HepG2 (cell line): ENCODE measurements around the gene FBXW5. TPM values are rescaled to one million over a fixed set of nuclear protein-coding genes. Genes with fewer than 3 reads are reported as not detected.

Source experiments
- CERS6 ChIP-seq: sonication (generic); formaldehyde crosslinking; IDR thresholded peaks from 2 replicates; pipeline ENCODE4 v1.5.0; 2020; ENCODE audit warnings: missing genetic modification reagents
- HNRNPL ChIP-seq: fragments of 200-400 bp; formaldehyde crosslinking; IDR thresholded peaks from 2 replicates; pipeline ENCODE4 v1.6.1; 2017; ENCODE audit warnings: mild to moderate bottlenecking, low read depth, low read length
- HOXA5 ChIP-seq: sonication (generic); formaldehyde crosslinking; IDR thresholded peaks from 2 replicates; pipeline ENCODE4 v1.4.0; 2020; ENCODE audit warnings: missing genetic modification reagents
- IKZF4 ChIP-seq: sonication (generic); formaldehyde crosslinking; IDR thresholded peaks from 2 replicates; pipeline ENCODE4 v1.5.1; 2020; ENCODE audit warnings: borderline replicate concordance, mild to moderate bottlenecking, low read depth, missing genetic modification reagents; ENCODE audit errors: not compliant biosample characterization
- MEIS2 ChIP-seq: sonication (generic); formaldehyde crosslinking; IDR thresholded peaks from 2 replicates; pipeline ENCODE4 v1.9.0; 2021; ENCODE audit warnings: mild to moderate bottlenecking, missing genetic modification reagents
- NPAS2 ChIP-seq: sonication (generic); formaldehyde crosslinking; IDR thresholded peaks from 2 replicates; pipeline ENCODE4 v1.8.0; 2022; ENCODE audit warnings: mild to moderate bottlenecking, missing genetic modification reagents, borderline replicate concordance
- PATZ1 ChIP-seq: sonication (generic); formaldehyde crosslinking; IDR thresholded peaks from 2 replicates; pipeline ENCODE4 v1.4.0; 2020; ENCODE audit warnings: missing genetic modification reagents
- PHF21A ChIP-seq: sonication (generic); formaldehyde crosslinking; IDR thresholded peaks from 2 replicates; pipeline ENCODE4 v1.5.0; 2020; ENCODE audit warnings: mild to moderate bottlenecking, missing genetic modification reagents
- PITX1 ChIP-seq: sonication (generic); formaldehyde crosslinking; IDR thresholded peaks from 2 replicates; pipeline ENCODE4 v1.5.1; 2020; ENCODE audit warnings: mild to moderate bottlenecking, missing genetic modification reagents
- PLRG1 ChIP-seq: fragments of 450-650 bp; conservative IDR thresholded peaks from 2 replicates; pipeline ENCODE4 v1.6.1; 2016
- RAD21 ChIP-seq: fragments of 450-650 bp; formaldehyde crosslinking; IDR thresholded peaks from 2 replicates; pipeline ENCODE4 v1.5.0; 2020; ENCODE audit warnings: mild to moderate bottlenecking
- REXO4 ChIP-seq: sonication (generic); formaldehyde crosslinking; IDR thresholded peaks from 2 replicates; pipeline ENCODE4 v1.8.0; 2022; ENCODE audit warnings: missing genetic modification reagents, mild to moderate bottlenecking, borderline replicate concordance
- RXRA ChIP-seq: sonication (generic); formaldehyde crosslinking; IDR thresholded peaks from 2 replicates; pipeline ENCODE4 v1.5.1; 2020; ENCODE audit warnings: missing genetic modification reagents
- SMC3 ChIP-seq: IDR thresholded peaks from 2 replicates; pipeline ENCODE4 v1.6.1; 2011; ENCODE audit warnings: low read length, improper control_type of control experiment
- SP4 ChIP-seq: sonication (generic); formaldehyde crosslinking; IDR thresholded peaks from 2 replicates; pipeline ENCODE4 v1.8.1; 2023; ENCODE audit warnings: mild to moderate bottlenecking, missing genetic modification reagents
- SPEN ChIP-seq: sonication (generic); formaldehyde crosslinking; IDR thresholded peaks from 2 replicates; pipeline ENCODE4 v1.5.1; 2020; ENCODE audit warnings: low read depth, mild to moderate bottlenecking, missing genetic modification reagents
- YY1 ChIP-seq: IDR thresholded peaks from 2 replicates; pipeline ENCODE4 v1.6.1; 2011; ENCODE audit warnings: low read length, low read depth, moderate library complexity, mild to moderate bottlenecking; ENCODE audit not compliant: insufficient read depth, insufficient replicate concordance
- ZBTB3 ChIP-seq: sonication (generic); formaldehyde crosslinking; IDR thresholded peaks from 2 replicates; pipeline ENCODE4 v1.4.0; 2020; ENCODE audit warnings: low read depth, mild to moderate bottlenecking, moderate library complexity, missing genetic modification reagents, borderline replicate concordance
- ZNF121 ChIP-seq: sonication (generic); formaldehyde crosslinking; IDR thresholded peaks from 2 replicates; pipeline ENCODE4 v1.5.0; 2020; ENCODE audit warnings: mild to moderate bottlenecking, missing genetic modification reagents
- ZNF225 ChIP-seq: sonication (generic); formaldehyde crosslinking; IDR thresholded peaks from 2 replicates; pipeline ENCODE4 v1.4.0; 2020; ENCODE audit warnings: mild to moderate bottlenecking, missing genetic modification reagents
- ZNF263 ChIP-seq: sonication (generic); formaldehyde crosslinking; IDR thresholded peaks from 2 replicates; pipeline ENCODE4 v1.4.0; 2020; ENCODE audit warnings: missing genetic modification reagents
- ZNF510 ChIP-seq: sonication (generic); formaldehyde crosslinking; IDR thresholded peaks from 2 replicates; pipeline ENCODE4 v1.4.0; 2020; ENCODE audit warnings: low read depth, mild to moderate bottlenecking, missing genetic modification reagents
- ZNF720 ChIP-seq: sonication (generic); formaldehyde crosslinking; IDR thresholded peaks from 2 replicates; pipeline ENCODE4 v1.4.0; 2020; ENCODE audit warnings: missing genetic modification reagents
- ZSCAN20 ChIP-seq: sonication (generic); formaldehyde crosslinking; IDR thresholded peaks from 2 replicates; pipeline ENCODE4 v1.4.0; 2020; ENCODE audit warnings: missing genetic modification reagents, mild to moderate bottlenecking, borderline replicate concordance
- polyA plus RNA-seq, 8 experiments: library from polyadenylated mRNA; depleted of rRNA in 3 of 8; stranded (reverse) in 7 of 8; unstranded in 1 of 8; fragments of >200 nt; fragmentation: Illumina TruSeq in 4 of 8; extraction: Trizol in 4 of 8; gene quantifications; 2 replicates each; pipeline versions ENCODE4 v1.2.1 to v1.2.3, GENCODE V29; 2011 to 2016; ENCODE audit warnings: low read depth in 4 of 8, missing spikeins in 1 of 8, mixed read lengths in 1 of 8; ENCODE audit not compliant: insufficient read depth in 1 of 8
- total RNA-seq, 5 experiments: library from RNA; depleted of rRNA; stranded (reverse); fragments of >200 nt; fragmentation: Illumina TruSeq; extraction: Trizol; gene quantifications; 2 replicates each; pipeline ENCODE4 v1.2.3, GENCODE V29; 2016; ENCODE audit warnings: low read depth in 1 of 5
- TF ChIP-seq, protein P1 (sequence below): sonication (generic); formaldehyde crosslinking; IDR thresholded peaks from 2 replicates; pipeline ENCODE4 v1.8.1; 2022; ENCODE audit warnings: low read depth, mild to moderate bottlenecking, missing genetic modification reagents

The FBXW5 gene
- total and polyA plus RNA-seq, 2 of the 13 experiments (the other 11 are each of a cell fraction or from before 2014, with no cell fraction given) = 52.0 to 60.4 TPM

DNA sequence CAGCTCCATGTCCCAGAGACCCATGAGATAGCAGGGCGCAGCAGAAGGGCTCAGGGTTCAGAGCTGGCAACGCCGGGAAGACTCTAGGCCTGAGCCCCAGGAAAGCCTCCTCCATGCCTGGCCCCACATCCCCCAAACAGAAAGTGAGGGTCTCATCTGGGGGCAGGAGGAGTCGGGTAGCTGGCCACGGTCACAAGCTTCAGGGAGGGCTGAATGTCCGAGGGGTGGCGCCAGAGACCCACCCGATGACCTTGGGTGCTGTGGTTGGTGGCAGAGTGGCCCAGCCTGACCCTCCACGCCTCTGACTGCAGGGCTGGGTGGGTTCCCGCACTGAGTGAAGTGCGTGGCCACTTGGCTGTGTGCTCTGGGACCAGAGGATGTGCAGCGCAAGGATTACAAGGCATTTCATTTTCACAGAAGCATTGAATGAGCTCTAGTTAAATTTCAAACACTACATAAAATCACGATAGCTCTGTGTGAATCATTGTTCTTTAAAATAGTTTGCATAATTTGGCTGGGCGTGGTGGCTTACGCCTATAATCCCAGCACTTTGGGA, 3.5 kb upstream of the FBXW5 start (continued):
- TF ChIP-seq IKZF4 (CRISPR knock-in tag) (peak; percentile 23), PATZ1 (CRISPR knock-in tag) (peak; percentile 34; the same call in 1 of the 2 replicates), HOXA5 (CRISPR knock-in tag) (peak; percentile 70; the same call in 1 of the 2 replicates), SMC3 (peak; percentile 35; the same call in 1 of the 2 replicates), REXO4 (CRISPR knock-in tag) (no peak), PLRG1 (no peak), ZNF720 (CRISPR knock-in tag) (no peak), ZNF510 (CRISPR knock-in tag) (no peak), ZNF225 (CRISPR knock-in tag) (no peak), PHF21A (CRISPR knock-in tag) (0 out of 2 replicates have a peak, but pooled peaks have one; percentile 40), SPEN (CRISPR knock-in tag) (peak; percentile 38; the same call in 1 of the 2 replicates), HNRNPL (peak; percentile 70; the same call in 1 of the 2 replicates), SP4 (no peak), PITX1 (CRISPR knock-in tag) (no peak), RAD21 (CRISPR knock-in tag) (peak; percentile 87), ZBTB3 (no peak), CERS6 (CRISPR knock-in tag) (no peak), ZNF263 (CRISPR knock-in tag) (peak; percentile 65), YY1 (peak; percentile 35), RXRA (CRISPR knock-in tag) (peak; percentile 73; the same call in 1 of the 2 replicates), MEIS2 (CRISPR knock-in tag) (peak; percentile 48; the same call in 1 of the 2 replicates), NPAS2 (CRISPR knock-in tag) (no peak), ZNF121 (CRISPR knock-in tag) (0 out of 2 replicates have a peak, but pooled peaks have one; percentile 4), ZSCAN20 (CRISPR knock-in tag) (no peak)
- TF ChIP-seq, protein P1, sequence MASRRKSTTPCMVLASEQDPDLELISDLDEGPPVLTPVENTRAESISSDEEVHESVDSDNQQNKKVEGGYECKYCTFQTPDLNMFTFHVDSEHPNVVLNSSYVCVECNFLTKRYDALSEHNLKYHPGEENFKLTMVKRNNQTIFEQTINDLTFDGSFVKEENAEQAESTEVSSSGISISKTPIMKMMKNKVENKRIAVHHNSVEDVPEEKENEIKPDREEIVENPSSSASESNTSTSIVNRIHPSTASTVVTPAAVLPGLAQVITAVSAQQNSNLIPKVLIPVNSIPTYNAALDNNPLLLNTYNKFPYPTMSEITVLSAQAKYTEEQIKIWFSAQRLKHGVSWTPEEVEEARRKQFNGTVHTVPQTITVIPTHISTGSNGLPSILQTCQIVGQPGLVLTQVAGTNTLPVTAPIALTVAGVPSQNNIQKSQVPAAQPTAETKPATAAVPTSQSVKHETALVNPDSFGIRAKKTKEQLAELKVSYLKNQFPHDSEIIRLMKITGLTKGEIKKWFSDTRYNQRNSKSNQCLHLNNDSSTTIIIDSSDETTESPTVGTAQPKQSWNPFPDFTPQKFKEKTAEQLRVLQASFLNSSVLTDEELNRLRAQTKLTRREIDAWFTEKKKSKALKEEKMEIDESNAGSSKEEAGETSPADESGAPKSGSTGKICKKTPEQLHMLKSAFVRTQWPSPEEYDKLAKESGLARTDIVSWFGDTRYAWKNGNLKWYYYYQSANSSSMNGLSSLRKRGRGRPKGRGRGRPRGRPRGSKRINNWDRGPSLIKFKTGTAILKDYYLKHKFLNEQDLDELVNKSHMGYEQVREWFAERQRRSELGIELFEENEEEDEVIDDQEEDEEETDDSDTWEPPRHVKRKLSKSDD (CRISPR knock-in tag) = 0 out of 2 replicates have a peak, but pooled peaks have one; percentile 18
